ENCODE measurements around the gene RANBP1. TPM values are rescaled to one million over a fixed set of nuclear protein-coding genes. Genes with fewer than 3 reads are reported as not detected.

Gene RANBP1
- total RNA-seq, 1 experiment from 2014 or later = 443 TPM

DNA sequence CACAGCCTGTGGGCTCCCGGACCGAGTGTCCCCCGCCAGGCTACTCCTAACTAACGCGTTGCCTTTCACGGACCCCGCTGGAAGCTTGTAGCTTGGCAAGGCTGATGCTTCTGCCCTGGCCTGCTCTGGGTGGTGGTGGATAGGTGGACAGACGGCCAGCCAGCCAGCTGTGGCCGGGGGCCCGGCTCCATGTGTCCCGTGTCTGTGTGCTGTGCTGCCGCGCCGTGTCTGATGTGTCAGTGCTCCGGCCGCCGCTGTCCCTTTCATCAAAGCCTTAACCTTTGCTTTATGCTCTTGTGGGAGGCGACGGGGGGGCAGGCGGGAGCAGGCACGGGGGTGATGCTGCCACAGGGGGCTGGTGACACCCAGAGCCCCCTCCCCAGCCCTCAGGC lies 29.9 kb downstream of the RANBP1 start:
- Mint-ChIP-seq H3K27me3 (ENCODE audit: low read depth) (no peaks in the 10 kb centered on the region), H3K27ac (no peak overlapping the region), H3K4me3 (no peak overlapping the region), H3K9me3 (no peaks in the 10 kb centered on the region), H3K4me1 (no peaks in the 10 kb centered on the region), H3K36me3 (no peaks in the 10 kb centered on the region)
- no peak for DNase-seq (ENCODE audit: low spot score)
- CTCF ChIA-PET = no interaction called here
- no peak for TF ChIP-seq TP53 (CRISPR knock-in tag; IDR thresholded peaks at IDR 0.05)
- TF ChIP-seq, protein P1, sequence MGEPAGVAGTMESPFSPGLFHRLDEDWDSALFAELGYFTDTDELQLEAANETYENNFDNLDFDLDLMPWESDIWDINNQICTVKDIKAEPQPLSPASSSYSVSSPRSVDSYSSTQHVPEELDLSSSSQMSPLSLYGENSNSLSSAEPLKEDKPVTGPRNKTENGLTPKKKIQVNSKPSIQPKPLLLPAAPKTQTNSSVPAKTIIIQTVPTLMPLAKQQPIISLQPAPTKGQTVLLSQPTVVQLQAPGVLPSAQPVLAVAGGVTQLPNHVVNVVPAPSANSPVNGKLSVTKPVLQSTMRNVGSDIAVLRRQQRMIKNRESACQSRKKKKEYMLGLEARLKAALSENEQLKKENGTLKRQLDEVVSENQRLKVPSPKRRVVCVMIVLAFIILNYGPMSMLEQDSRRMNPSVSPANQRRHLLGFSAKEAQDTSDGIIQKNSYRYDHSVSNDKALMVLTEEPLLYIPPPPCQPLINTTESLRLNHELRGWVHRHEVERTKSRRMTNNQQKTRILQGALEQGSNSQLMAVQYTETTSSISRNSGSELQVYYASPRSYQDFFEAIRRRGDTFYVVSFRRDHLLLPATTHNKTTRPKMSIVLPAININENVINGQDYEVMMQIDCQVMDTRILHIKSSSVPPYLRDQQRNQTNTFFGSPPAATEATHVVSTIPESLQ (CRISPR knock-in tag; IDR thresholded peaks at IDR 0.05) = no peak
- TF ChIP-seq, protein P2, sequence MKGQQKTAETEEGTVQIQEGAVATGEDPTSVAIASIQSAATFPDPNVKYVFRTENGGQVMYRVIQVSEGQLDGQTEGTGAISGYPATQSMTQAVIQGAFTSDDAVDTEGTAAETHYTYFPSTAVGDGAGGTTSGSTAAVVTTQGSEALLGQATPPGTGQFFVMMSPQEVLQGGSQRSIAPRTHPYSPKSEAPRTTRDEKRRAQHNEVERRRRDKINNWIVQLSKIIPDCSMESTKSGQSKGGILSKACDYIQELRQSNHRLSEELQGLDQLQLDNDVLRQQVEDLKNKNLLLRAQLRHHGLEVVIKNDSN (CRISPR knock-in tag; IDR thresholded peaks at IDR 0.05) = no peak
- TF ChIP-seq, protein P3, sequence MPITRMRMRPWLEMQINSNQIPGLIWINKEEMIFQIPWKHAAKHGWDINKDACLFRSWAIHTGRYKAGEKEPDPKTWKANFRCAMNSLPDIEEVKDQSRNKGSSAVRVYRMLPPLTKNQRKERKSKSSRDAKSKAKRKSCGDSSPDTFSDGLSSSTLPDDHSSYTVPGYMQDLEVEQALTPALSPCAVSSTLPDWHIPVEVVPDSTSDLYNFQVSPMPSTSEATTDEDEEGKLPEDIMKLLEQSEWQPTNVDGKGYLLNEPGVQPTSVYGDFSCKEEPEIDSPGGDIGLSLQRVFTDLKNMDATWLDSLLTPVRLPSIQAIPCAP (CRISPR knock-in tag; IDR thresholded peaks at IDR 0.05) = no peak
- TF ChIP-seq TCF7 (CRISPR knock-in tag; IDR thresholded peaks at IDR 0.05; ENCODE audit: low read depth) = no peak
- TF ChIP-seq, protein P4, sequence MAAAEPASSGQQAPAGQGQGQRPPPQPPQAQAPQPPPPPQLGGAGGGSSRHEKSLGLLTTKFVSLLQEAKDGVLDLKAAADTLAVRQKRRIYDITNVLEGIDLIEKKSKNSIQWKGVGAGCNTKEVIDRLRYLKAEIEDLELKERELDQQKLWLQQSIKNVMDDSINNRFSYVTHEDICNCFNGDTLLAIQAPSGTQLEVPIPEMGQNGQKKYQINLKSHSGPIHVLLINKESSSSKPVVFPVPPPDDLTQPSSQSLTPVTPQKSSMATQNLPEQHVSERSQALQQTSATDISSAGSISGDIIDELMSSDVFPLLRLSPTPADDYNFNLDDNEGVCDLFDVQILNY (CRISPR knock-in tag; IDR thresholded peaks at IDR 0.05) = no peak
- TF ChIP-seq, protein P5, sequence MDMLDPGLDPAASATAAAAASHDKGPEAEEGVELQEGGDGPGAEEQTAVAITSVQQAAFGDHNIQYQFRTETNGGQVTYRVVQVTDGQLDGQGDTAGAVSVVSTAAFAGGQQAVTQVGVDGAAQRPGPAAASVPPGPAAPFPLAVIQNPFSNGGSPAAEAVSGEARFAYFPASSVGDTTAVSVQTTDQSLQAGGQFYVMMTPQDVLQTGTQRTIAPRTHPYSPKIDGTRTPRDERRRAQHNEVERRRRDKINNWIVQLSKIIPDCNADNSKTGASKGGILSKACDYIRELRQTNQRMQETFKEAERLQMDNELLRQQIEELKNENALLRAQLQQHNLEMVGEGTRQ (CRISPR knock-in tag; IDR thresholded peaks at IDR 0.05) = no peak
- no peak for TF ChIP-seq SP1 (CRISPR knock-in tag; conservative IDR thresholded peaks at IDR 0.05)
- TF ChIP-seq IRF2 (CRISPR knock-in tag; IDR thresholded peaks at IDR 0.05; ENCODE audit: borderline replicate concordance, low read depth) = no peak
- POLR2A ChIA-PET = no interaction called here
- ATAC-seq = no peak

DNA sequence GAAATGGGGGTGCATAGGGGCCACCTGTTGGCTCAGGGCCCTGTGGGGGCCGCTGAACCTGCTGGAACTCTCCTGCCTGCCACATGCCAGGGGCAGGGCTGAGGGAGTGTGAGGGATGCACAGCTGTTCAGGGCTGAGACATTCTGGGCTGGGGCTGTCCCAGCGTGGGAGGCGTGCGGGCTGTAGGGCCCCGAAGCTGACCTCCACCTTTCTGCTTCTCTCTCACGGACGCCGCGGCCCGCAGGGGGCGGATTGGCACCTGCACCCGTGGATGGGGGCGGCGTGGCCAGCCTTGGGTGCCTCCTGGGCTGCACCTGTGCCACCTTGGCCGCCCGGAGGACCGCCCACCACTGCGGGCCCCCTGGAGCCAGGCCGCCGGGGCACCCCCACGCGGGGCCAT lies 30.9 kb downstream of the RANBP1 start:
- Mint-ChIP-seq H3K4me3 (no peak overlapping the region), H3K27ac (no peak overlapping the region; the same call in 1 of the 2 replicates), H3K9me3 (no peaks in the 10 kb centered on the region), H3K4me1 (no peaks in the 10 kb centered on the region), H3K27me3 (ENCODE audit: low read depth) (no peaks in the 10 kb centered on the region), H3K36me3 (no peaks in the 10 kb centered on the region)
- TF ChIP-seq, protein P2 (CRISPR knock-in tag; IDR thresholded peaks at IDR 0.05) = no peak
- no peak for TF ChIP-seq JUN (CRISPR knock-in tag; IDR thresholded peaks at IDR 0.05)
- TF ChIP-seq ZBTB21 (CRISPR knock-in tag; IDR thresholded peaks at IDR 0.05; ENCODE audit: borderline replicate concordance) = no peak
- TF ChIP-seq, protein P6, sequence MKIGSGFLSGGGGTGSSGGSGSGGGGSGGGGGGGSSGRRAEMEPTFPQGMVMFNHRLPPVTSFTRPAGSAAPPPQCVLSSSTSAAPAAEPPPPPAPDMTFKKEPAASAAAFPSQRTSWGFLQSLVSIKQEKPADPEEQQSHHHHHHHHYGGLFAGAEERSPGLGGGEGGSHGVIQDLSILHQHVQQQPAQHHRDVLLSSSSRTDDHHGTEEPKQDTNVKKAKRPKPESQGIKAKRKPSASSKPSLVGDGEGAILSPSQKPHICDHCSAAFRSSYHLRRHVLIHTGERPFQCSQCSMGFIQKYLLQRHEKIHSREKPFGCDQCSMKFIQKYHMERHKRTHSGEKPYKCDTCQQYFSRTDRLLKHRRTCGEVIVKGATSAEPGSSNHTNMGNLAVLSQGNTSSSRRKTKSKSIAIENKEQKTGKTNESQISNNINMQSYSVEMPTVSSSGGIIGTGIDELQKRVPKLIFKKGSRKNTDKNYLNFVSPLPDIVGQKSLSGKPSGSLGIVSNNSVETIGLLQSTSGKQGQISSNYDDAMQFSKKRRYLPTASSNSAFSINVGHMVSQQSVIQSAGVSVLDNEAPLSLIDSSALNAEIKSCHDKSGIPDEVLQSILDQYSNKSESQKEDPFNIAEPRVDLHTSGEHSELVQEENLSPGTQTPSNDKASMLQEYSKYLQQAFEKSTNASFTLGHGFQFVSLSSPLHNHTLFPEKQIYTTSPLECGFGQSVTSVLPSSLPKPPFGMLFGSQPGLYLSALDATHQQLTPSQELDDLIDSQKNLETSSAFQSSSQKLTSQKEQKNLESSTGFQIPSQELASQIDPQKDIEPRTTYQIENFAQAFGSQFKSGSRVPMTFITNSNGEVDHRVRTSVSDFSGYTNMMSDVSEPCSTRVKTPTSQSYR (CRISPR knock-in tag; IDR thresholded peaks at IDR 0.05) = no peak
- TF ChIP-seq, protein P7, sequence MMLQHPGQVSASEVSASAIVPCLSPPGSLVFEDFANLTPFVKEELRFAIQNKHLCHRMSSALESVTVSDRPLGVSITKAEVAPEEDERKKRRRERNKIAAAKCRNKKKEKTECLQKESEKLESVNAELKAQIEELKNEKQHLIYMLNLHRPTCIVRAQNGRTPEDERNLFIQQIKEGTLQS (CRISPR knock-in tag; conservative IDR thresholded peaks at IDR 0.05) = no peak
- TF ChIP-seq, protein P8, sequence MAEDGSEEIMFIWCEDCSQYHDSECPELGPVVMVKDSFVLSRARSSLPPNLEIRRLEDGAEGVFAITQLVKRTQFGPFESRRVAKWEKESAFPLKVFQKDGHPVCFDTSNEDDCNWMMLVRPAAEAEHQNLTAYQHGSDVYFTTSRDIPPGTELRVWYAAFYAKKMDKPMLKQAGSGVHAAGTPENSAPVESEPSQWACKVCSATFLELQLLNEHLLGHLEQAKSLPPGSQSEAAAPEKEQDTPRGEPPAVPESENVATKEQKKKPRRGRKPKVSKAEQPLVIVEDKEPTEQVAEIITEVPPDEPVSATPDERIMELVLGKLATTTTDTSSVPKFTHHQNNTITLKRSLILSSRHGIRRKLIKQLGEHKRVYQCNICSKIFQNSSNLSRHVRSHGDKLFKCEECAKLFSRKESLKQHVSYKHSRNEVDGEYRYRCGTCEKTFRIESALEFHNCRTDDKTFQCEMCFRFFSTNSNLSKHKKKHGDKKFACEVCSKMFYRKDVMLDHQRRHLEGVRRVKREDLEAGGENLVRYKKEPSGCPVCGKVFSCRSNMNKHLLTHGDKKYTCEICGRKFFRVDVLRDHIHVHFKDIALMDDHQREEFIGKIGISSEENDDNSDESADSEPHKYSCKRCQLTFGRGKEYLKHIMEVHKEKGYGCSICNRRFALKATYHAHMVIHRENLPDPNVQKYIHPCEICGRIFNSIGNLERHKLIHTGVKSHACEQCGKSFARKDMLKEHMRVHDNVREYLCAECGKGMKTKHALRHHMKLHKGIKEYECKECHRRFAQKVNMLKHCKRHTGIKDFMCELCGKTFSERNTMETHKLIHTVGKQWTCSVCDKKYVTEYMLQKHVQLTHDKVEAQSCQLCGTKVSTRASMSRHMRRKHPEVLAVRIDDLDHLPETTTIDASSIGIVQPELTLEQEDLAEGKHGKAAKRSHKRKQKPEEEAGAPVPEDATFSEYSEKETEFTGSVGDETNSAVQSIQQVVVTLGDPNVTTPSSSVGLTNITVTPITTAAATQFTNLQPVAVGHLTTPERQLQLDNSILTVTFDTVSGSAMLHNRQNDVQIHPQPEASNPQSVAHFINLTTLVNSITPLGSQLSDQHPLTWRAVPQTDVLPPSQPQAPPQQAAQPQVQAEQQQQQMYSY (CRISPR knock-in tag; IDR thresholded peaks at IDR 0.05) = no peak
- TF ChIP-seq NFE2L1 (CRISPR knock-in tag; IDR thresholded peaks at IDR 0.05) = no peak
- ChIA-PET CTCF (no interaction called here), POLR2A (no interaction called here)
- no peak for DNase-seq (ENCODE audit: low spot score)
- no peak for ATAC-seq
